Vagina (tissue), 2 donors: ENCODE results near the gene PAPOLB.

Source experiments
- CTCF ChIP-seq, 3 experiments: fragments of 450-650 bp in 2 of 3; fragments of 200-600 bp in 1 of 3; sonication (generic) in 1 of 3; IDR thresholded peaks; one replicate each; pipeline ENCODE4 v1.5.1; 2017 to 2019; ENCODE audit warnings: antibody characterized with exemption in 3 of 3, mild to moderate bottlenecking in 2 of 3, moderate library complexity in 2 of 3
- POLR2A ChIP-seq, 2 donors: fragments of 450-650 bp; IDR thresholded peaks; one replicate each; pipeline ENCODE4 v1.6.1; 2017; ENCODE audit warnings: antibody characterized with exemption in 2 of 2, mild to moderate bottlenecking in 2 of 2, moderate library complexity in 2 of 2
- POLR2AphosphoS5 ChIP-seq, 2 donors: sonication (generic); formaldehyde crosslinking; IDR thresholded peaks; one replicate each; pipeline ENCODE4 v1.9.0; 2017; ENCODE audit warnings: antibody characterized with exemption in 2 of 2, mild to moderate bottlenecking in 2 of 2, low read depth in 1 of 2; ENCODE audit not compliant: insufficient read depth in 1 of 2

- TF ChIP-seq CTCF (IDR thresholded peaks at IDR 0.05) (no peak), POLR2A (IDR thresholded peaks at IDR 0.05) (no peak), POLR2AphosphoS5 (IDR thresholded peaks at IDR 0.05; ENCODE audit: insufficient read depth in 1 of 2, low read depth in 1 of 2) (no peak)
Observed at GRCh38 chr7:4856336-4857057, 5.3 kb downstream of the PAPOLB start.
